ENCODE measurements around the gene FRMD6.

Gene FRMD6

DNA sequence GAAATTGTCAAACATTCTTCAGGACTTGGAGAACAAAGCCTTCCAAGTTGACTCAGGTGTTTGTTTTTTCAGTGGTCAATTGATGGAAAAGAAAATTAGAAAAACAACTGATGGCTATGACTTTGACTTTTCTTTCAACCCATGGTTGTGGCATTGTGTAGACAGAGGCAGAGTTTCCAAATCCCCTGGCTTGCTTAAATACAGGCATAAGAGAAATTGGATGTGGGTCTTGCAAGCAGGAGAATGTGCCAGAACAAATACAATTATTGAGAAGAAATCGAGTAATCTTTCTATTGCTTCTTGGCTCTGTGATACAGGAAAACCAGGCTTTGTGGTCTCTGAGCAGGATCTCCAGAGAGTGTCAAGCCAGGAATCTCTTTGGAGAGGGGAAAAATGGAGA lies 40.9 kb upstream of the FRMD6 start:
- Histone ChIP-seq H3K9ac (no peak overlapping the region), H2AFZ (ENCODE audit: low read depth) (no peak overlapping the region), H3K79me2 (ENCODE audit: insufficient read depth, low read depth) (no peaks in the 10 kb centered on the region), H3K27me3 (ENCODE audit: insufficient read depth, low read depth) (no peaks in the 10 kb centered on the region), H3K4me3 (IDR thresholded peaks at IDR 0.05; ENCODE audit: insufficient read depth, low read depth, low read length) (no peak overlapping the region), H4K20me1 (ENCODE audit: insufficient read depth) (no peaks in the 10 kb centered on the region), H3K4me2 (peak overlapping the region; percentile 15; the same call in 1 of the 2 replicates), H3K36me3 (ENCODE audit: insufficient read depth) (no peaks in the 10 kb centered on the region), H3K27ac (no peak overlapping the region), H3K4me1 (ENCODE audit: low read depth, poor library complexity, severe bottlenecking) (peaks cover 66% of the 10 kb centered on the region)
- TF ChIP-seq, protein P1, sequence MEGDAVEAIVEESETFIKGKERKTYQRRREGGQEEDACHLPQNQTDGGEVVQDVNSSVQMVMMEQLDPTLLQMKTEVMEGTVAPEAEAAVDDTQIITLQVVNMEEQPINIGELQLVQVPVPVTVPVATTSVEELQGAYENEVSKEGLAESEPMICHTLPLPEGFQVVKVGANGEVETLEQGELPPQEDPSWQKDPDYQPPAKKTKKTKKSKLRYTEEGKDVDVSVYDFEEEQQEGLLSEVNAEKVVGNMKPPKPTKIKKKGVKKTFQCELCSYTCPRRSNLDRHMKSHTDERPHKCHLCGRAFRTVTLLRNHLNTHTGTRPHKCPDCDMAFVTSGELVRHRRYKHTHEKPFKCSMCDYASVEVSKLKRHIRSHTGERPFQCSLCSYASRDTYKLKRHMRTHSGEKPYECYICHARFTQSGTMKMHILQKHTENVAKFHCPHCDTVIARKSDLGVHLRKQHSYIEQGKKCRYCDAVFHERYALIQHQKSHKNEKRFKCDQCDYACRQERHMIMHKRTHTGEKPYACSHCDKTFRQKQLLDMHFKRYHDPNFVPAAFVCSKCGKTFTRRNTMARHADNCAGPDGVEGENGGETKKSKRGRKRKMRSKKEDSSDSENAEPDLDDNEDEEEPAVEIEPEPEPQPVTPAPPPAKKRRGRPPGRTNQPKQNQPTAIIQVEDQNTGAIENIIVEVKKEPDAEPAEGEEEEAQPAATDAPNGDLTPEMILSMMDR (conservative IDR thresholded peaks at IDR 0.05; ENCODE audit: low read depth, low read length) = no peak

GRCh38 chr14:51612449-51612848 lies 39.3 kb upstream of the FRMD6 start:
- Histone ChIP-seq H3K36me3 (ENCODE audit: insufficient read depth) (no peaks in the 10 kb centered on the region), H3K4me1 (ENCODE audit: low read depth, poor library complexity, severe bottlenecking) (peaks cover 83% of the 10 kb centered on the region), H4K20me1 (ENCODE audit: insufficient read depth) (no peaks in the 10 kb centered on the region)

GRCh38 chr14:51613416-51613815 lies 38.3 kb upstream of the FRMD6 start:
- Histone ChIP-seq H3K27me3 (ENCODE audit: insufficient read depth, low read depth) (no peaks in the 10 kb centered on the region), H3K4me1 (ENCODE audit: low read depth, poor library complexity, severe bottlenecking) (peaks cover 93% of the 10 kb centered on the region), H3K9ac (no peak overlapping the region), H3K79me2 (ENCODE audit: insufficient read depth, low read depth) (no peaks in the 10 kb centered on the region), H3K4me3 (IDR thresholded peaks at IDR 0.05; ENCODE audit: insufficient read depth, low read depth, low read length) (no peak overlapping the region), H3K4me2 (peak overlapping the region; percentile 17; the same call in 1 of the 2 replicates), H3K27ac (no peak overlapping the region), H3K36me3 (ENCODE audit: insufficient read depth) (no peaks in the 10 kb centered on the region), H4K20me1 (ENCODE audit: insufficient read depth) (no peaks in the 10 kb centered on the region), H2AFZ (ENCODE audit: low read depth) (no peak overlapping the region)
- TF ChIP-seq, protein P1 (conservative IDR thresholded peaks at IDR 0.05; ENCODE audit: low read depth, low read length) = no peak

More at GRCh38 chr14:51612449-51612848, 39.3 kb upstream of the FRMD6 start:
- Histone ChIP-seq H3K27me3 (ENCODE audit: insufficient read depth, low read depth) (no peaks in the 10 kb centered on the region), H2AFZ (ENCODE audit: low read depth) (no peak overlapping the region), H3K9ac (no peak overlapping the region), H3K4me3 (IDR thresholded peaks at IDR 0.05; ENCODE audit: insufficient read depth, low read depth, low read length) (no peak overlapping the region), H3K79me2 (ENCODE audit: insufficient read depth, low read depth) (no peaks in the 10 kb centered on the region), H3K27ac (no peak overlapping the region), H3K4me2 (peak overlapping the region; percentile 17; the same call in 1 of the 2 replicates)
- TF ChIP-seq, protein P1 (conservative IDR thresholded peaks at IDR 0.05; ENCODE audit: low read depth, low read length) = no peak

- peak overlapping the region; percentile 21; the same call in 1 of the 2 replicates for H3K9ac ChIP-seq
- no peaks in the 10 kb centered on the region for H3K27me3 ChIP-seq (ENCODE audit: insufficient read depth, low read depth)
- H3K36me3 ChIP-seq (ENCODE audit: insufficient read depth) = no peaks in the 10 kb centered on the region
- H3K4me2 ChIP-seq = peak overlapping the region; percentile 27
- no peak overlapping the region for H3K4me3 ChIP-seq (IDR thresholded peaks at IDR 0.05; ENCODE audit: insufficient read depth, low read depth, low read length)
- H4K20me1 ChIP-seq (ENCODE audit: insufficient read depth) = no peaks in the 10 kb centered on the region
- peak overlapping the region; percentile 78 for H3K27ac ChIP-seq
- peaks cover 94% of the 10 kb centered on the region for H3K4me1 ChIP-seq (ENCODE audit: low read depth, poor library complexity, severe bottlenecking)
- H2AFZ ChIP-seq (ENCODE audit: low read depth) = no peak overlapping the region
- H3K79me2 ChIP-seq (ENCODE audit: insufficient read depth, low read depth) = no peaks in the 10 kb centered on the region
- TF ChIP-seq, protein P1 (conservative IDR thresholded peaks at IDR 0.05; ENCODE audit: low read depth, low read length) = no peak
Measured at GRCh38 chr14:51614707-51615106, 37.0 kb upstream of the FRMD6 start.

Data from KMS-11 (cell line).